PC-9 (cell line): Measurements from ENCODE around the gene LTK. TPM values are rescaled to one million over a fixed set of nuclear protein-coding genes. Genes with fewer than 3 reads are reported as not detected.

Experiments used
- BruUV-seq: library from RNA; stranded (reverse); fragments of 400-500 nt; replicated peaks from 2 replicates; lab custom pipeline; 2021; lab: Mats Ljungman, UMichigan
- CTCF ChIA-PET: fragments of 300-600 bp; sonication (Branson Sonifier 250); formaldehyde crosslinking; loops from one replicate; lab custom pipeline; 2022; ENCODE audit warnings: antibody characterized with exemption; lab: Charles Lee
- POLR2A ChIA-PET: fragments of 300-600 bp; sonication (Branson Sonifier 250); formaldehyde crosslinking; loops from one replicate; lab custom pipeline; 2022; ENCODE audit warnings: antibody characterized with exemption; ENCODE audit not compliant: unreplicated experiment; lab: Charles Lee
- DNase-seq, 2 experiments: peaks; one replicate each; pipeline versions ENCODE4 v3.0.0 to v3.0.0-alpha.2; 2015 to 2022; ENCODE audit warnings: mixed read lengths in 1 of 2
- H2AFZ ChIP-seq: fragments of 200-600 bp; sonication (generic); 2 replicates; pipeline ENCODE4 v1.8.1; 2017; ENCODE audit warnings: antibody characterized with exemption
- H3F3A ChIP-seq: fragments of 200-600 bp; sonication (generic); 2 replicates; pipeline ENCODE4 v1.8.1; 2017; ENCODE audit warnings: antibody characterized with exemption, mild to moderate bottlenecking, low read depth; ENCODE audit not compliant: insufficient read depth
- H3K27ac ChIP-seq: fragments of 200-600 bp; sonication (generic); 2 replicates; pipeline ENCODE4 v1.6.1; 2016; ENCODE audit warnings: mixed run types
- H3K27me3 ChIP-seq: fragments of 200-600 bp; sonication (generic); 2 replicates; pipeline ENCODE4 v1.6.1; 2016; ENCODE audit warnings: low read depth, mixed run types; ENCODE audit not compliant: insufficient read depth
- H3K36me3 ChIP-seq: fragments of 200-600 bp; sonication (generic); 2 replicates; pipeline ENCODE4 v1.6.1; 2016; ENCODE audit warnings: low read depth, mixed run types
- H3K4me1 ChIP-seq: fragments of 200-600 bp; sonication (generic); replicated peaks from 2 replicates; pipeline ENCODE4 v1.6.1; 2016; ENCODE audit warnings: mixed run types; ENCODE audit not compliant: insufficient read depth
- H3K4me2 ChIP-seq: fragments of 200-600 bp; sonication (generic); 2 replicates; pipeline ENCODE4 v1.6.1; 2017; ENCODE audit warnings: mixed run types
- H3K4me3 ChIP-seq: fragments of 200-600 bp; sonication (generic); 2 replicates; pipeline ENCODE4 v1.6.1; 2016; ENCODE audit warnings: mixed run types
- H3K79me2 ChIP-seq: fragments of 200-600 bp; sonication (generic); 2 replicates; pipeline ENCODE4 v1.6.1; 2017; ENCODE audit warnings: low read depth, mixed run types
- H3K9me2 ChIP-seq: fragments of 200-600 bp; sonication (generic); 2 replicates; pipeline ENCODE4 v1.8.1; 2017; ENCODE audit warnings: mild to moderate bottlenecking; ENCODE audit not compliant: insufficient read depth
- H3K9me3 ChIP-seq: fragments of 200-600 bp; sonication (generic); 2 replicates; pipeline ENCODE4 v1.8.1; 2016; ENCODE audit warnings: low read depth; ENCODE audit not compliant: insufficient read depth
- H4K20me1 ChIP-seq: fragments of 200-600 bp; sonication (generic); 2 replicates; pipeline ENCODE4 v1.8.1; 2017; ENCODE audit not compliant: insufficient read depth
- EZH2 ChIP-seq: fragments of 200-600 bp; sonication (generic); IDR thresholded peaks from 2 replicates; pipeline ENCODE4 v1.8.0; 2017; ENCODE audit warnings: antibody characterized with exemption, low read depth
- intact Hi-C: fragments of 100-400 bp; cut with micrococcal nuclease; formaldehyde crosslinking; loops from one replicate; pipeline ENCODE4 v1.10.0; 2022; ENCODE audit not compliant: unreplicated experiment
- total RNA-seq: library from RNA; stranded (reverse); gene quantifications from 2 replicates; pipeline ENCODE4 v1.2.3, GENCODE V29; 2021
- TF ChIP-seq, protein P1 (sequence below): fragments of 200-600 bp; sonication (generic); conservative IDR thresholded peaks from 2 replicates; pipeline ENCODE4 v1.6.1; 2017; ENCODE audit warnings: mixed run types, antibody characterized with exemption, mild to moderate bottlenecking, moderate library complexity

Gene LTK
- total RNA-seq, 1 experiment from 2014 or later, result 0.11 TPM

GRCh38 chr15:41503669-41504010 is 10.0 kb downstream of the LTK start:
- Histone ChIP-seq H3K9me3 (no peaks in the 10 kb centered on the region), H3K4me3 (no peak overlapping the region), H3K36me3 (no peaks in the 10 kb centered on the region), H3K9me2 (no peaks in the 10 kb centered on the region), H3K4me2 (no peak overlapping the region), H3K27me3 (no peaks in the 10 kb centered on the region), H2AFZ (no peak overlapping the region), H3K79me2 (no peaks in the 10 kb centered on the region), H3K4me1 (no peaks in the 10 kb centered on the region), H3F3A (no peaks in the 10 kb centered on the region), H4K20me1 (no peaks in the 10 kb centered on the region), H3K27ac (no peak overlapping the region)
- POLR2A ChIA-PET, result no interaction called here
- DNase-seq, result no peak
- TF ChIP-seq EZH2, result no peak
- TF ChIP-seq, protein P1, sequence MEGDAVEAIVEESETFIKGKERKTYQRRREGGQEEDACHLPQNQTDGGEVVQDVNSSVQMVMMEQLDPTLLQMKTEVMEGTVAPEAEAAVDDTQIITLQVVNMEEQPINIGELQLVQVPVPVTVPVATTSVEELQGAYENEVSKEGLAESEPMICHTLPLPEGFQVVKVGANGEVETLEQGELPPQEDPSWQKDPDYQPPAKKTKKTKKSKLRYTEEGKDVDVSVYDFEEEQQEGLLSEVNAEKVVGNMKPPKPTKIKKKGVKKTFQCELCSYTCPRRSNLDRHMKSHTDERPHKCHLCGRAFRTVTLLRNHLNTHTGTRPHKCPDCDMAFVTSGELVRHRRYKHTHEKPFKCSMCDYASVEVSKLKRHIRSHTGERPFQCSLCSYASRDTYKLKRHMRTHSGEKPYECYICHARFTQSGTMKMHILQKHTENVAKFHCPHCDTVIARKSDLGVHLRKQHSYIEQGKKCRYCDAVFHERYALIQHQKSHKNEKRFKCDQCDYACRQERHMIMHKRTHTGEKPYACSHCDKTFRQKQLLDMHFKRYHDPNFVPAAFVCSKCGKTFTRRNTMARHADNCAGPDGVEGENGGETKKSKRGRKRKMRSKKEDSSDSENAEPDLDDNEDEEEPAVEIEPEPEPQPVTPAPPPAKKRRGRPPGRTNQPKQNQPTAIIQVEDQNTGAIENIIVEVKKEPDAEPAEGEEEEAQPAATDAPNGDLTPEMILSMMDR, result no peak
- no TSS peak for BruUV-seq
- CTCF ChIA-PET, result no interaction called here
- intact Hi-C loops, result no loop called here

DNA sequence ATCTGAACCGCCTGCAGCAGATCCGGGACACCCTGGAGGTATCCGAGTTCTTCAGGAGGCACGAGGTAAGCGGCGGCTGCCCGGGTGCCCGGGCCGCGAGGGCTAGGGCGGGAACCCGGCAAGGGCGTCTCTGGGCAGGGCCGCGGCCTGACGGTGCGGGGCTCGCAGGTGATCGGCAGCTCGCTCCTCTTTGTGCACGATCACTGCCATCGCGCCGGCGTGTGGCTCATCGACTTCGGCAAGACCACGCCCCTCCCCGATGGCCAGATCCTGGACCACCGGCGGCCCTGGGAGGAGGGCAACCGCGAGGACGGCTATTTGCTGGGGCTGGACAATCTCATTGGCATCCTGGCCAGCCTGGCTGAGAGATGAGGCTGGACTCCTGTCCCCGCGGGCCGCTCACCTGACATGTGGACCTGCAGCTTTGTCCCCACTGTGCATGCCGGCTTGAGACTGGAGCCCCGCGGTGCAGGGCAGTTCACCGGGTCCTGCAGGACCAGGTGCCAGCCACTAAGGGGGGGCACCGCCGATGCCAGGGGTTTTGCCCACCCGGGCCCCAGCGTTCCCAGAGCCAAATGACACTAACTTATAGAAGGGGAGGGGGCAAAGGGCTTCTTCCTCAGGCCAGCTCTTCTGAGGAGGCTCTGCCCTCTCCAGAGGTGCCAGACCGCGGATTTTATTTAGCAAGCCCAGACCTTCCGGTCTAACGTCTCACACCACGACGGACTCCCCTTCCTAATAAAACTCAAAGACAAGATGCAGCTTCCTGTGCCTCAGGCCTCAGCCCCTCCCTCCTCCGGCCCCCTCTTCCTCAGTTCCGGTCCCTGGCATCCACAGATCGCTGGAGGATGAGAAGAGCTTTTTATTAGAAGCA is 10.6 kb downstream of the LTK start:
- no peaks in the 10 kb centered on the region for H3K9me3 ChIP-seq
- H3F3A ChIP-seq, result no peaks in the 10 kb centered on the region
- no peak overlapping the region for H2AFZ ChIP-seq
- no peak for TF ChIP-seq EZH2
- DNase-seq, result no peak
- H3K27me3 ChIP-seq, result no peaks in the 10 kb centered on the region
- no peak overlapping the region for H3K4me3 ChIP-seq
- intact Hi-C loops, result no loop called here
- no peaks in the 10 kb centered on the region for H3K36me3 ChIP-seq
- H3K79me2 ChIP-seq, result no peaks in the 10 kb centered on the region
- no peak overlapping the region for H3K27ac ChIP-seq
- no peaks in the 10 kb centered on the region for H3K9me2 ChIP-seq
- CTCF ChIA-PET, result no interaction called here
- no TSS peak for BruUV-seq
- H3K4me2 ChIP-seq, result no peak overlapping the region
- no peaks in the 10 kb centered on the region for H4K20me1 ChIP-seq
- no peaks in the 10 kb centered on the region for H3K4me1 ChIP-seq
- POLR2A ChIA-PET, result no interaction called here

GRCh38 chr15:41501931-41502794 is 11.5 kb downstream of the LTK start:
- H3F3A ChIP-seq, result no peaks in the 10 kb centered on the region
- ChIA-PET POLR2A (no interaction called here), CTCF (no interaction called here)
- no peak overlapping the region for H3K27ac ChIP-seq
- no peaks in the 10 kb centered on the region for H3K9me2 ChIP-seq
- intact Hi-C loops, result no loop called here
- DNase-seq, result no peak
- TF ChIP-seq EZH2, result no peak
- TF ChIP-seq, protein P1, result no peak
- no peaks in the 10 kb centered on the region for H3K79me2 ChIP-seq
- no peaks in the 10 kb centered on the region for H3K4me1 ChIP-seq
- H3K4me3 ChIP-seq, result no peak overlapping the region
- H3K4me2 ChIP-seq, result no peak overlapping the region
- H4K20me1 ChIP-seq, result no peaks in the 10 kb centered on the region
- H3K36me3 ChIP-seq, result no peaks in the 10 kb centered on the region
- no peaks in the 10 kb centered on the region for H3K9me3 ChIP-seq
- no peaks in the 10 kb centered on the region for H3K27me3 ChIP-seq
- H2AFZ ChIP-seq, result no peak overlapping the region
- no TSS peak for BruUV-seq
